ENCODE measurements around the gene AQP2.

The AQP2 gene

DNA sequence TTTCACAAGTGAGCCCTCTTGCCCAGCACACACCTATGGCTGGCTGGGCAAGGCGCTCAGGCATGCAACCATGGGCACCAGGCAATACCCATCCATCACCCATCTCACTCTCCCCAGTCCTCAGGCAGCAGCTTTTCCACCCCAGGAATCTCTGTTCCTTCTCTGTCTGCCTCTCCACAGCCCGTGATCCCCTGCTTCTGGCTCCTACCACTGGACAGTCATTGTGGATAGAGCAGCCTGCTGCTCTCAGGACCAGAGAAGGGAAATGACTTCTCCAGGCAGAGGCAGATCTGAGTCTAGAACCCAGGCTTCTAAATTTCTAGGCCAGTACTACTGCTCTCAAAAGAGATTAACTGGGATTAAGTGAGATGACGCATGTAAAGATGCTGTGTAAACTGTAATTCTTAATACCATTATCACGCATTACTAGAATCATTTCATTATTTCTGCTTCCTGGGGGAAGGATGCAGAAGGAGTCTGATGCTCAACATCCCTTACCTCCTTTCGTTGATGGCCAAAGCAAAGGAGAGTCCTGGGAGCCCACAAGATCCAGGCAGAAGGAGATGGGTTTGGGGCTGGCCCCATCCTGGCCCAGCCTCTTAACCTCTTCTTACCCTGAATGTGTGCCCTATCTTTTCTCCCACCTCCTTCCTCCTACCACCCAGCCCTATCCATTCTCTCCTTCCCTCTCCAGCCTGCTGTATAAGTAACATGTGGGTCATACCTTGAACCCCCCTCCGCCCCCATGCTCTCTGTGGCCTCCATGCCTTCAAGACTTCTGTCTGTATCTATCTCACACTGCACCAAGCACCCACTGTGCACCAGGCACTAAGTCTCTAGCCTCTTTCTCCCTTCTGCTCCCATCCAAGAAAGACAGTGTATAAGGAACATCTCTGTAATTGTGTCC lies 6.4 kb downstream of the AQP2 start:
- peak in 1 of 2 experiments; percentile 45 for DNase-seq

DNA sequence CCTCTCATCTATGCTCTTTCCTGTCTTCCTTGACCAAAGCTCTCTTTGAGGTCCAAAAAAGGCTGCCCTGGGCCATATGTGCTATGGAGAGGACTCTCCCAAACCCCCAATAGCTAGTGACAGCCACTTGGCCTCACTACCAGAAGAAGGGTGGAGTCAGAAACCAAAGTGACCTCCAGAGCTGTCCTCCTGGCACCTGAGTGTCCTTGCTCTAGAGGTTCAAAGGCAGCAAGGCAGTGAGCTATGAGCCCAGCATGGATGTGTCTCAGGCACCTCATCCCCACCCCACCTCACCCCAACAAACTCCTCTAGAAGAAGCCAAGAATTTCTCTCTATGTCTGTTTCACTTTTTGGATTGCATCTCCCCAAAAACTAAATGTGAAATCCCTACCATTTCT lies 7.0 kb downstream of the AQP2 start:
- DNase-seq: no peak

DNA sequence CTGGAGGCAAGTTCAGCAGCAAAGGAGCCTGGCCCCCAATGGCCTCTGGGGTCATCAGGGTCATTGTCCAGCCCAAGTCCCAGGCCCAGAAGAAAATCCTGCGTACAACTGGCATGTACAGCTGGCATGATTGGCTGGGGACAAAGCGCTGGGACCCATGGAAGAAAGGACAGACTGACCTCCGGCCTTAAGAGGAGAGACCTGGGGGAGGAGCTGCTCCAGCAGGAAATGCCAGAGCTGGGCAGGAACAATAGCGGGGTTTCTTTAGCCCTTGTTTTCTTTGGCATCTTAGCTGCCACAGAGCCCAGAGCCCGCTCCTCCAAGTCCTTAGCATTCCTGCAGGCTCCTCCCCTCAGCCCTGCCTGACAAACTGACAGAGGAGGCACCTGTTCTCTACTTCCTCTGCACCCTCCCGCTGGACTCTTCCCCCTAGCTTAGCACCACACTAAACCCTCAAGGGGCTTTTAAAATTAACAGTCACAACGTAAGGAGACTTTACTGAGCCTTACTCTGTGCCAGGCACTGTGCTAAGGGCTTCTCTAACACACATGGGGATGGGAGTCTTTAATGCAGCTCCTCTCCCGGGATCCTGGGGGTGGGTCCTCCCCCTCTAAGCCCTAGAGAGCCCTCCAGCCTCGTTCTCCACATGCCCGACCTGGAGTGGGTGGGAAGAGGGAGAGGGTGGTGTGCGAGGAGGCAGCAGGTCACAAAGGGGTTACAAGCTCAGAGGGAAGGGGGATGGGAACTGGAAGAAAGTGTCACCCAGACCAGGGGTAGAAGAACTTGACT lies 9.3 kb downstream of the AQP2 start:
- DNase-seq: no peak

GRCh38 chr12:49960474-49961110 lies 10.1 kb downstream of the AQP2 start:
- no peak for DNase-seq

- DNase-seq: no peak
Observed at GRCh38 chr12:49961111-49961922, 10.8 kb downstream of the AQP2 start, which contains the start of gene AQP5. AQP5 (plus strand) TSS chr12:49961872; CDS start chr12:49962018, 146 bp downstream.

DNA sequence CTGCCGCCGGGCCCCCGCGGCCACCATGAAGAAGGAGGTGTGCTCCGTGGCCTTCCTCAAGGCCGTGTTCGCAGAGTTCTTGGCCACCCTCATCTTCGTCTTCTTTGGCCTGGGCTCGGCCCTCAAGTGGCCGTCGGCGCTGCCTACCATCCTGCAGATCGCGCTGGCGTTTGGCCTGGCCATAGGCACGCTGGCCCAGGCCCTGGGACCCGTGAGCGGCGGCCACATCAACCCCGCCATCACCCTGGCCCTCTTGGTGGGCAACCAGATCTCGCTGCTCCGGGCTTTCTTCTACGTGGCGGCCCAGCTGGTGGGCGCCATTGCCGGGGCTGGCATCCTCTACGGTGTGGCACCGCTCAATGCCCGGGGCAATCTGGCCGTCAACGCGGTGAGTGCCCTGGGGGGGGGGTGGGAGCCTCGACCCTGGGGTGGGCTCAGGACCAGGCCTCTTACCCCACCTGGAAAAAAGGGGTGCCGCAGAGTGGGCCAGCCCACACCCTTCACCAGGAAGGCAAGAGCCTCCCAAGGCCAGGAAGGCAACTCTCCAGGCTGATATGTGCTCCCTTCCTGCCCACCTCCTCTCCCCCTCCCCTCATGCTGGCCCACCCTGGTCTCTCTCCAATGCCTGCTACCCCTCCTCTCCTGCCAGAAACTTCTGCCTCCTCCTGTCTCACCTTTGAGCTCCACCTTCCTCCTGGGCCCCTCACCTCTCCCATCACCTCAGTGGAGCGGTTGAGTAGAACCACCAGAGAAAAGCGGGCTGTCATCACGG lies 11.6 kb downstream of the AQP2 start:
- DNase-seq: no peak

DNA sequence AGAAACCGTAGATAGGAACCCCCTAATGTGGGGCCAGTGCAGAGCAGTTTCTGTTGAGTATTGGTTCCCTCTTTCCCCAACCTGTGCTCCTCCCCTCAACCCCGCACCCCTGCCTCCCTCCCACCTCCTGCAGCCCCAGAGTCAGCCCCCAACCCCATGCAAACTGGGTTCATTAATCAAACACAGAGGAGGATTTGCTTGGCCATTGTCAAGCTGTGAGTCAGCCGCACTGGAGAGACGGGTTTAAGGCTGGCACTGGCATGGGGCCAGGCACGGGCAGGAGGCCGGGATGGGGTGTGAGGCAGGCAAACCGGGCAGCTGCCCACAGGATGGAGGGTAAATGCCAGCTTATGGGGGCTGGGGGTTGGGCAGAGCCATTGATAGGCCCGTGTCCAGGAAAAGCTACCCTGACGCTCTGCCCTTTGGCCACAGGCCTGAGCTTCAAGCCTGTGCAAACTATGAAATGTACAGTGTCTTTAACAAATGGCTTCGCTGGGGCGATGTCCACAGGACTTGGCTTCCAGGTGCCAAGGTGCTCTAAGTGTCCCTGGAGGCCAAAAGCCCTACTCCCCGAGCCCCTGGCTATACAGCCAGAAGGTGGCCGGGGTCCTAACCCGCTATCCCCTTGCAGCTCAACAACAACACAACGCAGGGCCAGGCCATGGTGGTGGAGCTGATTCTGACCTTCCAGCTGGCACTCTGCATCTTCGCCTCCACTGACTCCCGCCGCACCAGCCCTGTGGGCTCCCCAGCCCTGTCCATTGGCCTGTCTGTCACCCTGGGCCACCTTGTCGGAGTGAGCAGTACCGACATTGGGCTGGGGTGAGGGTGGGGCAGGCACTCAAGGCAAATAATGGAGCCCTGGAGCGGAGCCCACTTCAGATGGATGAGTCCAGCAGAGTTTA lies 12.6 kb downstream of the AQP2 start:
- DNase-seq: no peak

- DNase-seq: no peak
Observed at GRCh38 chr12:49963976-49964815, 13.7 kb downstream of the AQP2 start.

- no peak for DNase-seq
Observed at GRCh38 chr12:49964849-49965624, 14.5 kb downstream of the AQP2 start.

- no peak for DNase-seq
Observed at GRCh38 chr12:49965836-49966235, 15.3 kb downstream of the AQP2 start.

- DNase-seq: no peak
Observed at GRCh38 chr12:49966511-49967041, 16.0 kb downstream of the AQP2 start.

DNA sequence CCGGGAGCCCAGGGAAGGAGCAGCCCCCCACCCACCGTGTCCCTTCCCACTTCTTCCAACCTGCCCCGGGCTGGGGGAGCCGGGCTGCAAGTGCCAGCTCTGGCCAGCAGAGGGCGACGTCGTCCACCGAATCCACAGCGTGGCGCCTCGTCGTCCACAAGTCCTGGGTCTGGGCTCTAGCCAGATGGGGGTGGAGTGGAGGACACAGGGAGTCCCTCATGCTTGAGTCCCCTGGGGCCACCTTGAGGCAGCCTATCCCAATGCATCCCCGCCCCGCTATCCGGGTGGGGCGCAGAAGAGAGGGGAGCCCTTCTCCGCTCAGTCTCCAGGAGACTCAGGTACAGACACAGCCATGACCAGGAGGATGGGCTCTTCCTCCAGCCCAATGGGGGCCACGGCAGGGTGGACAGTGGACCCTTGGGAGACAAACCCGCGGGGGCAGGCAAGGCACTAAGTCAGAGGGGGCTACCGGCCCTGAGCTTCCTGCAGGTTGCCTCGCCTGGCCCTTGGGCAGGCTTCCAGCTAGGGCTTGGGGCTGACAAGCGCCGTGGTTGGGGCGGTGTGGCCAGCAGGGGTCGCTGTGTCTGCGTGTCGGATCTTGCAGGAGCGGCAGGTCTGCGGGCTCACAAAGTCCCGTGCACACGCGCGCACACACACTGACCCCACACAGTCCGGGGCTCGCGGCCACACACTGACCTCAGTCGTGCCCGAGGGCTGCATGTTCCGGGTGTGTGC lies 16.7 kb downstream of the AQP2 start:
- peak; percentile 96 to 99 for DNase-seq

DNA sequence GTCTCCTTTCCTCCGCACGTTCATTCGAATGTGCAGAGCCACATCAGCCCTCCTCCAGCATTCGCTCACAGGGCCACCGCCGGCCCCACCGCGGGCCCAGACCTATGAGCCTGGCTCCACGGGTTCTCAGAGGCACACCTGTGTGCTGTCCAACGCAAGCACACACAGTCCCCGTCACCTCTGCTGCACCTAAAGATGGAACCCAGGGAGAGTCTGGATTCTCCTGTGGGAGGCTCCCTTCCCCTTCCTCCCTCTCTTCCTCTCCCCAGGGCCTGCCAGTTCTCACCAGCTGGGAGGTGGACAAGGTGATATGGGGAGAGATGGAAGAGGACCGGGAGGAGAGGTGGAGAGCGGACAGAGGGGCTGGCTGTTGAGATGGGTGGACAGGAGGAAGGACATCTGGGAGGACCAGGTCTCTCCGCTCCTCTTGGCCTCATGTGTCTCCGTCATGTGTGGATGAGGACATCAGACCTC lies 17.3 kb downstream of the AQP2 start:
- peak in 1 of 2 experiments; percentile 52 for DNase-seq

DNA sequence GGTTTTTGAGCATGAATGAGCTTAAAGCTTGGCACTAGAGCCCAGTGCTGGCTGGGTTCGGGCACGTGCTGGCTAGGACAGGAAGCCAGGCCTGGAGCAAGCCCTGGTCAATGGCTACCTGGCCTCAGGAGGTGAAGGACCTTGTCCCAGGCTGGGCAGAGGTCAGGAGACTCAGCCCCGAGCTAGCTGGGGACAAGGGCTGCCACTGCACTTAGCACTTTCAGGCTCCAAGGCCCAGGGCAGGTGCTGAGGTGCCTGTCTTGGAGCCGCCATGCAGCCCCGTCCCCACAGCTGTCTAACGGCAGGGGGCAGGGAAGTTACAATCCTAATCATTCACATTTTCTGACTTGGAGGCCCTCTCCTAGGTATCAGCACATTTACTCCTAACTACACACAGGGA lies 17.9 kb downstream of the AQP2 start:
- peak in 1 of 2 experiments; percentile 35 for DNase-seq

- DNase-seq: no peak
Observed at GRCh38 chr12:49969027-49969426, 18.5 kb downstream of the AQP2 start.

DNA sequence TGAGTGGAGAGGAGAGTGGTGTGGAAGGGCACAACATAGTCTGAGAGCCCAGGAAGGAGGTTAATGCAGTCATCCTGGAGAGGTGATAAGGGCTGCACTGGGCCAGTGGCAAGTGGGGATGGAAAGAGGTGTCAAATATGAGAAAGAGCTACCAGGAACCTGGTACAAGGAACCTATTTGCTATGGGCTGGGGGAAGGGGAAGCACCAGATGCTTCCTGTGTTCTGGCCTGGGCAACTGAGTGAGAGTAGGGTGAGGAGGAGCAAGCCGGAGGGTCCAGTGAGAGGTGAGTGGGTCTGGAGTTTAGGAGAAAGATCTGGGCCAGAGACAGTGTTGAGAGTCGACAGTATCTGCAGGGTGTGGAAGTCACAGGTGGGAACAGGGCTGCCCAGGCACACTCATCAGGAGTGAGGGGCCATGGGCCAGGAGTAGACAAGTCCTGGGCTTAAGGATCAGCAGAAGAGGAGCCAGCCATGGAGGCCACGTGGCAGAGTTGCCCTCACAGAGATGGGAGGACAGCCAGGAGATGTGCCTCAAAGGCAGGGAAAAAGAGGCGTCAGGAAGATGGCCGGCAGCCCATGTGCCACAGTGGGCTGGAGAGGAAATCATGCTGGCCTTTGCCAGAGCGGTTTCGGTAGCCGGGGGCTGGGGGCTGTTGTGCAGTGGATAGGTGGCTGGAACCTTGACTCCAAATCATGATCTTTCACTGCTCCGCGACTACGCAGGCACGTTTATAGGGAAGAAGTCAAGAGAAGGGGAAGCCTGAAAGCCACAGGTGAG lies 19.3 kb downstream of the AQP2 start:
- no peak for DNase-seq

- DNase-seq: no peak
Observed at GRCh38 chr12:49970658-49971057, 20.1 kb downstream of the AQP2 start.
